D721Med (cell line): ENCODE data around the gene FMOD.

Experiments used
- DNase-seq: peaks from one replicate; pipeline ENCODE4 v3.0.0; 2011; ENCODE audit warnings: low spot score; ENCODE audit not compliant: insufficient read length
- FAIRE-seq: peaks from 2 replicates; lab custom pipeline; 2011; peaks lifted over from hg19 to GRCh38; lab: Jason Lieb, UNC
- TF ChIP-seq, protein P1 (sequence below): IDR thresholded peaks from 2 replicates; pipeline ENCODE4 v1.5.1; 2012; ENCODE audit warnings: mild to moderate bottlenecking, control low read depth; ENCODE audit not compliant: insufficient read depth; ENCODE audit errors: missing control alignments

The FMOD gene

DNA sequence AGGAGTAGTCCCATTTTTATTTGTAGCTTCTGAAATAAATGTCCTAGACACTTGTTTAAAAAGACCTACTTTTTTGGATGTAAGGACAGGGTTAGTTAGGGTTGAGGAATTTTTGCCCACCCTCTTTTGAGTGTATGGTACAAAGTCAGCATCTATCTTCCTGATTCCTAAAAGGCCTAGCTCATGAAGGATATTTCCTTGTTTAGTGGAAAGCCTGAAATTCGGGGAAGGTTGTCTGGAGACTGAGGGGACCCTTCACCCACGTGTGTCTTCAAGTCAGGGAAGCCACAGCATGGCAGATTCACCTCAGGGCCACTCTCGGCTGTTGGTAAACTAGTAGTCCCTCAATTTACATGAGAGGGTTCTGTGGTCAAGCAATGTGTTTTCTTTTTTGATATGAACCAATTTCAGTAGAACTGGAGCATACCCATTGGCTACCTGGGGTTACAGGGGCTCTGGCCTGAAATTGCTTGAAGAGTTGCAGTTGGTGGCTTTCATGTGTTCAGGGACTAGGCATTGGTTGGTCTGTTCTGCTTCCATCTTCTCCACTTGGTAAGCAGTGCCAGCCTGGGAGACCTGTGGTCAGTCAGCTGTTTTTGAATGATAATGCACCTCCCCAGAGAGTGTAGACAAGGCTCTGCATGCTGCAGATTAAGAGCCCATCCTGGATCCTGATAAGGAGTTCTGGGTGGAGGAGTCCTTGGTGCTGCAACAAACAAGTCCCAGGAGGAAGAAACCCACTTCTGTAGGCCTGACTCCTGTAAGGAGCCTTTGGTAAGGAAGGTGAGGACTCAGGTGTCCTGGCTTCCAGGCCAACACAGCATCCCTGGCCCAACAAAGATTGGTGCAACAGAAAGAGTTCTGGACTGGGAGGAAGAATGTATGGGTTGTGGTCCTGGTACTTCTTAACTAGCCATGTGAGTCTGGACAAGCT lies 39.3 kb downstream of the FMOD start:
- FAIRE-seq (no peak), DNase-seq (no peak)
- TF ChIP-seq, protein P1, sequence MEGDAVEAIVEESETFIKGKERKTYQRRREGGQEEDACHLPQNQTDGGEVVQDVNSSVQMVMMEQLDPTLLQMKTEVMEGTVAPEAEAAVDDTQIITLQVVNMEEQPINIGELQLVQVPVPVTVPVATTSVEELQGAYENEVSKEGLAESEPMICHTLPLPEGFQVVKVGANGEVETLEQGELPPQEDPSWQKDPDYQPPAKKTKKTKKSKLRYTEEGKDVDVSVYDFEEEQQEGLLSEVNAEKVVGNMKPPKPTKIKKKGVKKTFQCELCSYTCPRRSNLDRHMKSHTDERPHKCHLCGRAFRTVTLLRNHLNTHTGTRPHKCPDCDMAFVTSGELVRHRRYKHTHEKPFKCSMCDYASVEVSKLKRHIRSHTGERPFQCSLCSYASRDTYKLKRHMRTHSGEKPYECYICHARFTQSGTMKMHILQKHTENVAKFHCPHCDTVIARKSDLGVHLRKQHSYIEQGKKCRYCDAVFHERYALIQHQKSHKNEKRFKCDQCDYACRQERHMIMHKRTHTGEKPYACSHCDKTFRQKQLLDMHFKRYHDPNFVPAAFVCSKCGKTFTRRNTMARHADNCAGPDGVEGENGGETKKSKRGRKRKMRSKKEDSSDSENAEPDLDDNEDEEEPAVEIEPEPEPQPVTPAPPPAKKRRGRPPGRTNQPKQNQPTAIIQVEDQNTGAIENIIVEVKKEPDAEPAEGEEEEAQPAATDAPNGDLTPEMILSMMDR: no peak

DNA sequence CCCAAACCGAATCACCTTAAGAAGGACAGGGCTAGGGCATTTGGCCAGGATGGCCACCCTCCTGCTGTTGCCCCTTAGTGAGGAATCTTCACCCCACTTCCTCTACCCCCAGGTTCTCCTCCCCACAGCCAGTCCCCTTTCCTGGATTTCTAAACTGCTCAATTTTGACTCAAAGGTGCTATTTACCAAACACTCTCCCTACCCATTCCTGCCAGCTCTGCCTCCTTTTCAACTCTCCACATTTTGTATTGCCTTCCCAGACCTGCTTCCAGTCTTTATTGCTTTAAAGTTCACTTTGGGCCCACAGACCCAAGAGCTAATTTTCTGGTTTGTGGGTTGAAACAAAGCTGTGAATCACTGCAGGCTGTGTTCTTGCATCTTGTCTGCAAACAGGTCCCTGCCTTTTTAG lies 42.0 kb downstream of the FMOD start:
- TF ChIP-seq, protein P1: no peak
- FAIRE-seq (no peak), DNase-seq (no peak)

DNA sequence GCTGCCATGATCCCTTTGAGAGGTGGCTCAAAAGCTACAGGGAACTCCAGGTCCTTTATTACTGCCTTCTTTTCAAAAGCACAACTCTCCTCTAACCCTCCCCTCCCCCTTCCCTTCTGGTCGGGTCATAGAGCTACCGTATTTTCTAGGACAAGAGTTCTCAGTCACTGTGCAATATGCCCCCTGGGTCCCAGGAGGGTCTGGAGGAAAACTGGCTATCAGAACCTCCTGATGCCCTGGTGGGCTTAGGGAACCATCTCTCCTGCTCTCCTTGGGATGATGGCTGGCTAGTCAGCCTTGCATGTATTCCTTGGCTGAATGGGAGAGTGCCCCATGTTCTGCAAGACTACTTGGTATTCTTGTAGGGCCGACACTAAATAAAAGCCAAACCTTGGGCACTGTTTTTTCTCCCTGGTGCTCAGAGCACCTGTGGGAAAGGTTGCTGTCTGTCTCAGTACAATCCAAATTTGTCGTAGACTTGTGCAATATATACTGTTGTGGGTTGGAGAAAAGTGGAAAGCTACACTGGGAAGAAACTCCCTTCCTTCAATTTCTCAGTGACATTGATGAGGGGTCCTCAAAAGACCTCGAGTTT lies 42.5 kb downstream of the FMOD start:
- DNase-seq: no peak
- TF ChIP-seq, protein P1: no peak
- no peak for FAIRE-seq

DNA sequence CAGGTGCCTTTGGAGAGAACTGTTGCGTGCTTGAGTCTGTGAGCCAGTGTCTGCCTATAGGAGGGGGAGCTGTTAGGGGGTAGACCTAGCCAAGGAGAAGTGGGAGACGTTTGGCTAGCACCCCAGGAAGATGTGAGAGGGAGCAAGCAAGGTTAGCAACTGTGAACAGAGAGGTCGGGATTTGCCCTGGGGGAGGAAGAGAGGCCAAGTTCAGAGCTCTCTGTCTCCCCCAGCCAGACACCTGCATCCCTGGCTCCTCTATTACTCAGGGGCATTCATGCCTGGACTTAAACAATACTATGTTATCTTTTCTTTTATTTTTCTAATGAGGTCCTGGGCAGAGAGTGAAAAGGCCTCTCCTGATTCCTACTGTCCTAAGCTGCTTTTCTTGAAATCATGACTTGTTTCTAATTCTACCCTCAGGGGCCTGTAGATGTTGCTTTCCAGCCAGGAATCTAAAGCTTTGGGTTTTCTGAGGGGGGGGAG lies 43.2 kb downstream of the FMOD start:
- DNase-seq: no peak
- TF ChIP-seq, protein P1: no peak
- FAIRE-seq: no peak

DNA sequence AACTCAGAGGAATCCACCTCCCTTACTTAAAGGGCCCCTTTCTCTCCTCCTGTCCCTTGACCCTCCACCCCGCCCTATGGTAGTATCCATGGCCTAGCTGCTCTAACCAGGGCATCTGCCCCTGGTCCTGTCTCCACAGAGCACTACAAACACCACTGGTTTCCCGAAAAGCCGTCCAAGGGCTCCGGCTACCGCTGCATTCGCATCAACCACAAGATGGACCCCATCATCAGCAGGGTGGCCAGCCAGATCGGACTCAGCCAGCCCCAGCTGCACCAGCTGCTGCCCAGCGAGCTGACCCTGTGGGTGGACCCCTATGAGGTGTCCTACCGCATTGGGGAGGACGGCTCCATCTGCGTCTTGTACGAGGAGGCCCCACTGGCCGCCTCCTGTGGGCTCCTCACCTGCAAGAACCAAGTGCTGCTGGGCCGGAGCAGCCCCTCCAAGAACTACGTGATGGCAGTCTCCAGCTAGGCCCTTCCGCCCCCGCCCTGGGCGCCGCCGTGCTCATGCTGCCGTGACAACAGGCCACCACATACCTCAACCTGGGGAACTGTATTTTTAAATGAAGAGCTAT lies 43.9 kb downstream of the FMOD start:
- DNase-seq: no peak
- no peak for FAIRE-seq
- TF ChIP-seq, protein P1: no peak

DNA sequence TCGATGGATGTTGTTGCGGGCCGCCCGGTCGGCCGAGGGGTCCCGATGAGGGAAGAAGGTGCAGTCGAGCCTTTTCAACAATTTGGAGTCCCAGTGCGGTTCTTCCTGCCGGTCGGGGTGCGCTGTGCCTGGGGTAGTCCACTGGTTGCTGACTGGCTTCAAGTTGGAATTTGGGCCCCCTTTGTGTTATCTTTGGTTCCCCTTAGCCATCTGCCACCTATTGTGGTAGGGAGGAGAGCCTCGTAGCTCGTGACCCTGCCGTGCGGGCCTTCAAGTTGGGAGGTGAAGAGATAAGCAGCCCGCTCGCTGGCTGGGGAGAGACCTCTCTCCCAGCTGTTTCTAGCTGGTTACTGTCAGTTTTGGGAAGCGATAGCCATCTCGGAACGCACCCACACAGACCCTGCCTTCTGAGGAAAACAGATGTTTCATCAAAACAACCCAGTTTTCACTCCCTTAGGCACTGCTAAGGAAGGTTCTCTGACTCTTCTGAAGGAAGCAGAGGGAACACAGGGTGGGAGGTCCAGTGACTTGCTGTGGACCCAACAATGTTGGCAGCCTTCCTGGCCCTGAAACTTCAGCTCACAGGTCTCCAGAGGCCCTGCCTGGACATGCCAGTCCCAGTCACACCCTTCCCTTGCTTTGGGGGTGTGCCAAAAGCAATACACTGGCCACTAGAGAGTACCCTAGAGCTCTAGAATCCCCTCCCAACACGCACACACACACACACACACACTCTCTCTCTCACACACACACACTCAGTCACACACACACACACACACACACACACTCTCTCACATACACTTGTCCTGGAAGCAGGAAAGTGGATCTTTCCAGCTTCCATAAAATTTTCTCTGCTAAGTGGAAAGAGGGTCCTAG lies 44.6 kb downstream of the FMOD start:
- DNase-seq: no peak
- TF ChIP-seq, protein P1: peak; percentile 18
- no peak for FAIRE-seq
